CD4-positive, alpha-beta T cell (primary cell): Measurements from ENCODE around the gene ISOC2. TPM values are rescaled to one million over a fixed set of nuclear protein-coding genes. Genes with fewer than 3 reads are reported as not detected.

Source experiments
- ATAC-seq: fragments of 200-7000 bp; cut with Tn5 transposase; one replicate; pipeline ENCODE4 v1.10.0; 2022; ENCODE audit warnings: mild to moderate bottlenecking; ENCODE audit not compliant: poor library complexity
- CTCF ChIA-PET: fragments of 350-600 bp; sonication (Branson Sonifier 250); formaldehyde crosslinking; loops from one replicate; lab custom pipeline; 2021; ENCODE audit warnings: antibody characterized with exemption, inconsistent platforms; lab: Charles Lee
- POLR2A ChIA-PET: fragments of 350-600 bp; sonication (Branson Sonifier 250); formaldehyde crosslinking; loops from one replicate; lab custom pipeline; 2021; ENCODE audit warnings: antibody characterized with exemption, inconsistent platforms; lab: Charles Lee
- DNase-seq, 14 experiments: peaks; one replicate each; pipeline ENCODE4 v3.0.0-alpha.2; 2013 to 2020; ENCODE audit warnings: mixed read lengths in 2 of 14
- H3K27ac ChIP-seq, 2 donors: one replicate each; pipeline versions ENCODE4 v1.5.1 to v1.7.0; 2013; ENCODE audit warnings: low read length in 2 of 2, low read depth in 1 of 2, mild to moderate bottlenecking in 1 of 2
- H3K27me3 ChIP-seq, 2 experiments: 1 replicate in 1 of 2; 2 replicates in 1 of 2; pipeline versions ENCODE4 v1.6.1 to v1.7.0; 2013; ENCODE audit warnings: low read length in 2 of 2, control low read depth in 1 of 2, mild to moderate bottlenecking in 1 of 2, moderate library complexity in 1 of 2; ENCODE audit not compliant: insufficient read depth in 2 of 2, control insufficient read depth in 1 of 2
- H3K36me3 ChIP-seq: one replicate; pipeline ENCODE4 v1.6.1; 2013; ENCODE audit warnings: low read length, control low read depth; ENCODE audit not compliant: insufficient read depth
- H3K4me1 ChIP-seq: one replicate; pipeline ENCODE4 v1.6.1; 2013; ENCODE audit warnings: low read length, control low read depth; ENCODE audit not compliant: insufficient read depth
- H3K4me3 ChIP-seq: one replicate; pipeline ENCODE4 v1.5.1; 2013; ENCODE audit warnings: mild to moderate bottlenecking, low read length, moderate library complexity
- H3K9me3 ChIP-seq, 2 experiments: 1 replicate in 1 of 2; 2 replicates in 1 of 2; pipeline versions ENCODE4 v1.6.1 to v1.7.0; 2013; ENCODE audit warnings: low read length in 2 of 2, mild to moderate bottlenecking in 2 of 2, control low read depth in 1 of 2, moderate library complexity in 1 of 2; ENCODE audit not compliant: control insufficient read depth in 1 of 2, insufficient read depth in 1 of 2
- H3K27ac Mint-ChIP-seq: one replicate; pipeline ENCODE4 v1.8.0; 2020; ENCODE audit warnings: mixed read lengths
- H3K27me3 Mint-ChIP-seq: one replicate; pipeline ENCODE4 v1.8.0; 2021; ENCODE audit warnings: mixed read lengths
- H3K36me3 Mint-ChIP-seq: one replicate; pipeline ENCODE4 v1.8.0; 2021; ENCODE audit warnings: low read depth, mixed read lengths
- H3K4me1 Mint-ChIP-seq: one replicate; pipeline ENCODE4 v1.8.0; 2021; ENCODE audit warnings: low read depth, mixed read lengths
- H3K4me3 Mint-ChIP-seq: one replicate; pipeline ENCODE4 v1.8.0; 2020; ENCODE audit warnings: mild to moderate bottlenecking, mixed read lengths
- H3K9me3 Mint-ChIP-seq: one replicate; pipeline ENCODE4 v1.8.0; 2020; ENCODE audit warnings: mixed read lengths
- CTCF ChIP-seq: fragments of 200-600 bp; IDR thresholded peaks from one replicate; pipeline ENCODE4 v1.8.0; 2022; ENCODE audit warnings: antibody characterized with exemption, mild to moderate bottlenecking
- intact Hi-C, 2 experiments: fragments of 100-400 bp; cut with DNase I in 1 of 2; cut with micrococcal nuclease in 1 of 2; formaldehyde crosslinking; loops; one replicate each; pipeline versions ENCODE4 v1.15.1 to v1.9.0; 2023 to 2025; cut with DNase I, micrococcal nuclease
- total RNA-seq, 174 experiments: library from RNA in 2 of 174; stranded (reverse) in 2 of 174; gene quantifications; one replicate each; pipeline ENCODE4 v1.2.3 and lab custom pipeline; 2021 to 2026

ISOC2 gene
- total RNA-seq, 2 experiments from 2014 or later, result 1.5 to 2.2 TPM

GRCh38 chr19:55441692-55442321, 19.6 kb downstream of the ISOC2 start:
- H3K36me3 Mint-ChIP-seq, result no peaks in the 10 kb centered on the region
- peaks cover 66 to 85% of the 10 kb centered on the region in 2 experiments for H3K27me3 ChIP-seq
- H3K36me3 ChIP-seq, result no peaks in the 10 kb centered on the region
- intact Hi-C loops, result no loop called here
- no peak for TF ChIP-seq CTCF
- no peak overlapping the region for H3K4me3 ChIP-seq
- peak overlapping the region; percentile 22 for H3K4me3 Mint-ChIP-seq
- ChIA-PET POLR2A (no interaction called here), CTCF (no interaction called here)
- peaks cover 0 to 34% of the 10 kb centered on the region in 2 experiments for H3K9me3 ChIP-seq
- peaks cover 82% of the 10 kb centered on the region for H3K27me3 Mint-ChIP-seq
- no peaks in the 10 kb centered on the region for H3K9me3 Mint-ChIP-seq
- DNase-seq, result no peak
- H3K4me1 Mint-ChIP-seq, result peaks cover 33% of the 10 kb centered on the region
- H3K4me1 ChIP-seq, result peaks cover 28% of the 10 kb centered on the region
- H3K27ac ChIP-seq, result no peak overlapping the region
- H3K27ac Mint-ChIP-seq, result no peak overlapping the region
- ATAC-seq, result no peak

- intact Hi-C loops, result no loop called here
- ChIA-PET CTCF (no interaction called here), POLR2A (no interaction called here)
- Histone ChIP-seq H3K9me3 (peaks cover 0 to 34% of the 10 kb centered on the region in 2 experiments), H3K27me3 (peaks cover 68 to 84% of the 10 kb centered on the region in 2 experiments), H3K36me3 (no peaks in the 10 kb centered on the region), H3K27ac (no peak overlapping the region), H3K4me1 (peaks cover 28% of the 10 kb centered on the region), H3K4me3 (no peak overlapping the region)
- Mint-ChIP-seq H3K27me3 (peaks cover 86% of the 10 kb centered on the region), H3K9me3 (no peaks in the 10 kb centered on the region), H3K27ac (no peak overlapping the region), H3K36me3 (no peaks in the 10 kb centered on the region), H3K4me1 (peaks cover 33% of the 10 kb centered on the region), H3K4me3 (peak overlapping the region; percentile 22)
- no peak for ATAC-seq
- no peak for TF ChIP-seq CTCF
- DNase-seq, result no peak
Observed at GRCh38 chr19:55441319-55441691, 20.1 kb downstream of the ISOC2 start.

- no peaks in the 10 kb centered on the region for H3K36me3 ChIP-seq
- TF ChIP-seq CTCF, result no peak
- Mint-ChIP-seq H3K9me3 (no peaks in the 10 kb centered on the region), H3K36me3 (no peaks in the 10 kb centered on the region), H3K4me3 (no peak overlapping the region), H3K27ac (no peak overlapping the region), H3K27me3 (peaks cover 80% of the 10 kb centered on the region), H3K4me1 (peaks cover 33% of the 10 kb centered on the region)
- POLR2A ChIA-PET, result no interaction called here
- intact Hi-C loops, result no loop called here
- no peak overlapping the region for H3K4me3 ChIP-seq
- H3K4me1 ChIP-seq, result peaks cover 28% of the 10 kb centered on the region
- peaks cover 66 to 83% of the 10 kb centered on the region in 2 experiments for H3K27me3 ChIP-seq
- CTCF ChIA-PET, result no interaction called here
- DNase-seq, result peak in 2 of 14 experiments; percentile 8 to 51
- peak; percentile 52 for ATAC-seq
- H3K9me3 ChIP-seq, result peaks cover 0 to 34% of the 10 kb centered on the region in 2 experiments
- H3K27ac ChIP-seq, result no peak overlapping the region
Observed at GRCh38 chr19:55440411-55441105, 20.9 kb downstream of the ISOC2 start.
